SW 1271 (cell line): ENCODE measurements around the gene MMAB.

Source experiments
- DNase-seq, 2 experiments: peaks; one replicate each; lab custom pipeline; 2025; lab: John Stamatoyannopoulos, UW

The MMAB gene

GRCh38 chr12:109583733-109584132 lies 10.4 kb upstream of the MMAB start:
- DNase-seq = no peak

- DNase-seq = no peak
Measured at GRCh38 chr12:109582636-109583035, 9.3 kb upstream of the MMAB start.

DNA sequence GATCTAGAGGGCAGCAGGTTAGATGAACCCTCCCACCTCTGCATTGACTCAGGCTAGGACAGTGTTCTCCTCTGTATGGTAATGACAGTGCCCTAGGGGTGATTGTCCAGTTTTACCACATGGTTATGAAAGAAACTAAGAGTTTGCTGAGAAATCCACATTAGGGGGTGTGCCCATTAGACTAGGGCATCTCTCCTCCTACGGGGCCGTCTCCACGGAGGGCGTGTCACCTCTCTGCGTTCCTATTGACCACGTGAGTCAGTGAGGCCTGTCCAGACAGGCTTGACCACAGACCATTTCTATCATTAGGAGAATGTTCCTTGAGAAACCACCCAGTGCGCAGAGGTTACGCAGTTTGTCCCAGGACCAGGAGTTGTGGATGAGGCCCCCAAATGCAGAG lies 8.6 kb upstream of the MMAB start:
- no peak for DNase-seq

- no peak for DNase-seq
Measured at GRCh38 chr12:109581334-109581691, 8.0 kb upstream of the MMAB start.

GRCh38 chr12:109580684-109581333 lies 7.5 kb upstream of the MMAB start:
- no peak for DNase-seq

DNA sequence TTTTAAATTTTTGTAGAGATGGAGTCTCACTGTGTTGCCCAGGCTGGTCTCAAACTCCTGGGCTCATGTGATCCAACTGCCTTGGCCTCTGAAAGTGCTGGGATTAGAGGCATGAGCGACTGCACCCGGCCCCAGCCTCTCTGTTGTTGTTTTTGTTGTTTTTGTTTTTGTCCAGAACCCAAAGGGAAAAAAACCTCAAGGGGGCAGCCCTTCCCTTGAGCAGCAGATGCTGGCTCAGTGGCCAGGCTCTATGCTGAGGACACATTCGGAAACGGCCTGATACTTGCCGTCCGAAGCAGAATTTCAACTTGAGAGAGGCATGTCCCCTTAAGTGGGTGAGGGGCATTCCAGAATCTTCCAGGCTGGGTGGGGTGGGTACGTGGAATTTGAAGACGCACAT lies 7.0 kb upstream of the MMAB start:
- no peak for DNase-seq

- no peak for DNase-seq
Measured at GRCh38 chr12:109579639-109580038, 6.3 kb upstream of the MMAB start.

DNA sequence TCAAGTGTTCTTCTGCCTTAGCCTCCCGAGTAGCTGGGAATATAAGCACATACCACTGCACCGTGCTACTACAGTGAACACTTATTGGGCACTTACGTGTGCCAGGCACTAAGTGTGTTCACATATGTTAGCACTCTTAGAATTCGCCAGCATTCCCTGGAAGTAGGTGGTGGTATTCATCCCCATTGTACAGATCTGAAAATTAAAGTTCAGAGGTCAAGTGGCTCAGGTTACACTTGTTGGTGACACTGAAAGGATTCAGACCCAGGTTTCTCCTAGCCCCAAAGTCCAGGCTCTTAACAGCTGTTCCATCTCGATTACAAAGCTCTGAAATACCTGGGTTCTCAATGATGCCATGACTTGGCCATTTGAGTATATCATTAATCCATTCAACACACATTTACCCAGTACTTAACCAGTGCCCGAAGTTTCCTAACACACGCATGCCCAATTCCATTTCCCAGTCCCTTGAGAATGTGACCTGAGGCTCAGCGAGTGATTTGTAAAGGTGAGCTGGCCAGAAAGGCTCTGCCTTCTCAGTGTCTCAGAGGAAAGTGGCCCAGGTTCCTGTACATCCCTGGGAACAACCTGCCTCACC lies 5.1 kb upstream of the MMAB start:
- DNase-seq = no peak

GRCh38 chr12:109577311-109577710 lies 4.0 kb upstream of the MMAB start:
- no peak for DNase-seq

DNA sequence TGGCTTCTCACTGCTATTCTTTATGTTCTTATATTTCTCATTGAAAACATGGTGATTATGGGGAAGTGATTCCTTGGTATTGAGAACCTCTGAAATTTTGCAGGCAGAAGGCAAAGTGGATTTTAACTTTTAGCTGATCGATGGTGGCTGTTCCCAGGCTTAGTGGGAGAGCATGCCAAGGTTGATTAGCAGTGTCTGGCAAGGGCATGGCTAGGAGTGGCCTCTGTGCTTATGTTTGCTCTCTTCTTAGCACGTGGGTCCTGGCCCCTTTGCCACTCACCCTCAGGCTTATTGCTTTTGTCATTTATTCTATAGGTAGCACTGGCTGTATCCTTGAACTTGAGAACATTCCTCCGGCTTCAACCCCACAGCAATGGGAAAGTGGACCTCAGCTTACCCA lies 2.4 kb upstream of the MMAB start:
- no peak for DNase-seq

DNA sequence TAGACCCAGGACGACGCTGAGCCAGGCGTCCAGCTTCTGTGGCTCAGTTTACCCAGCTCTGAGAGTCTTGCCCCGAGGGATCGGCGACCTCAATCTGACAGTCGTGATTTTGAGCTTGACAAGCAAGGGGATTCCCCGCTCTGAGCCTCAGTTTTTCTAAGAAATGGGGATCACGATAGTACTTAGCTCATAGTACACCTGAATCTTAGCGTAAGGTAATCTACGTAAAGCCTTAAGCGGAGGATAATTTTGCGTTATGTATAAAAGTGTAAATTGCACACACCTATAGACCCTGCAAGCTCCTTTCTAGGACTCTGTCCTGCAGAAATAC lies 575 bp upstream of the MMAB start:
- no peak for DNase-seq

DNA sequence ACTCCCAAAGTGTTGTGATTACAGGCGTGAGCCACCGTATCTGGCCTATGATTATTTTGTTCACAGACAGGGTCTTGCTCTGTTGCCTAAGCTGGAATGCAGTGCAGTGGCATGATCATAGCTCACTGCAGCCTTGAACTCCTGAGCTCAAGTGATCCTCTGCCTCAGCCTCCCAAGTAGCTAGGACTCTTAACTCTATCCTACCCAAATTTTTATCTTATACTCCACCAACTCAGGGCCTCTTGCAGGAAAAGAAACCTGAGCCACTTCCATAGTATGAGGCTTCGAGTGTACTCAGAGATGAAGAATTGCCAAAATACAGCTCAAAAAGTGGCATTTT lies 828 bp downstream of the MMAB start:
- no peak for DNase-seq

- DNase-seq = no peak
Measured at GRCh38 chr12:109571773-109572505, 1.4 kb downstream of the MMAB start.

GRCh38 chr12:109568486-109568885 lies 4.8 kb downstream of the MMAB start:
- DNase-seq = no peak

GRCh38 chr12:109567967-109568366 lies 5.3 kb downstream of the MMAB start:
- no peak for DNase-seq

DNA sequence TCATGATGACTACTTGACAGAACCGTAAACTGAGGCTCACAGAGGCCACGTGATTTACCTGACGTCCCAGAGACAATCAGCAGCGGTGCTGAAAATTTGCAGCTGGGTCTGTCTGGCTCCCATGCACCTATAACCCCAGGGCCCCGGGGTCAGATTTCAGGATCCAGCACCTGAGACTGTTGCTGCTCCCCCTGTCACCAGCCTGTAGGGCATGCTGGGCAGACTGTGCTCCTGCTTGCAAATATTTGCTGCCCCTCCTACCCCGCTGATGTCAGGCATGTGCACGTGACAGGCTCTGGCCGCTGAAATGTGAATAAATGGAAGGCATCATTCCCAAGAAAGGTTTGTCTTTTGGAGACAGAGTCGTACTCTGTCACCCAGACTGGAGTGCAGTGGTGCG lies 6.0 kb downstream of the MMAB start:
- DNase-seq = no peak

- DNase-seq = no peak
Measured at GRCh38 chr12:109566424-109566823, 6.9 kb downstream of the MMAB start.

DNA sequence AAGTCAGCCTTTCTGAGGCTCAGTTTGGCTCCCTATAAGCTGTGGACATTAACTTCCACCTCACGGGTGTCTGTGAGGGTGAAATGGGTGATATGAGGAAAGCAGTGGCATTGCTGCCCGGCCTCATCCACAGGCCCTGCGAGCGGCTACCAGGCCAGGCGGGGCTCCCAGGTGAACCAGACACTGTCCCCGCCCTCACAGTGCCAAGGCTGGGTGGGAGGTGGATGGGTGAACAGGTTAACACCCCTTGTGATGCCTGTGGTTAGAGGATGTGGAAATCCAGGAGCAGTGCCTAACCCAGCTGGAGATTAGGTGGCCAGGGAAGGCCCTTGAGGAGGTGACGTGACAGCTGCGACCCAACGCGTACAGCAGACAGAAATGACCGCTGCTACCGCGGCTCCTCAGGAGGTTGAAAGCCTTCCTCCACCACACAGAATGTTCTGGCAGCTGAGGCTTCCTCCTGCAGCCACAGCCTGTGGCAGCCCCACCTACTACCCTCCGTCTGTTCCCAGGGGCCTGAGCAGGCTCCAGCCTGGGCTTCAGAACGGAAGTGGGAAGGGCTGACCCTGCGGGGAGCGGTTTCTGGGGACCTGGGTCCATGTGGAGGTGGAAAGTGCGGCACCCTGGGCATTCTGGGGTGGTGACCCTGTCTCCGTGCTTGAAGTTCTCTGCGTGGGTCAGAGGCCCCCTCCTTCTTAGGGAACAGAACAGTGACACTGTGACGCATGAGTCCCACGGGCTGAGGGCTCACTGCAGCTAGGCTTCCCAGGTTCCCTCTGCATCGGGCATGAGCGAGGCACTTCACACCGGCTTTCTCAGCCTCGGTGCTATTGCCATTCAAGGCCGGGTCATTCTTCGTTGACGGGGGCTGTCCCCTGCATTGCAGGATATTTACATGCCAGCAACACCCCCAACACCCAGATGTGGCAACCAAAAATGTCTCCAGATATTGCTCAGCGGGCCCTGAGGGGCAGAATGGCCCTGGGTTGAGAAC lies 9.7 kb downstream of the MMAB start:
- DNase-seq = no peak

DNA sequence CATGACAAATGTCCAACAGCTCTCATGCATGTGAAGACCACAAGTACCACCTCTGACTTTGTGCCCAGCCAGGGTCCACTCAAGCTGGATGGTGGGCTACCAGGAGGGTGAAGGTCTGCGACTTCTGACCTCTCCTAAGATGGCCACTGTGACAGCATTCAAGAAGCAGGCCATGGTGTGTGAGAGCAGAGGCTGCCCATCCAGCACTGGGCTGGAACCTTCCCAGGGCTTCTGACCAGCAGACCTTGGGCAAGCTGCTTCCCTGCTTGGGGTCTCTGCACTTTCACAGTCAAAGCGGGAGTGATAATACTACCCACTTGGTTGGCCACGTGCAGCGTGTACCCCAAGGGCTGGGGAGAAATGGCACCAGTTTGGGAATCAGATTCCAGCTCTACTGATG lies 10.4 kb downstream of the MMAB start:
- no peak for DNase-seq

DNA sequence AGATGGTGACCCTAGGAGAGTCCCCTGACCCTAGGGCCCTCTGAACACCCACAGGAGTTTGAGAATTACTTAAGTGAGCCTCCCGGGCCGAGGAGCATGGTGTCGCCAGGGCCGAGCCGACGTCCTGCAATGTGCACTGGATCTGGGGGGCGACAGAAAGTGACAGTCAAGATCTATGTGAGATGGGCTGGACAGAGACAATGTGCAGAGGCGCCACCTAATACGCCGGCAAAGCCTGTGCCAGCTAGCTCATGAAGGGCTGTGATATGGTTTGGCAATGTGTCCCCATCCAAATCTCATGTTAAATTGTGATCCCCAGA lies 11.6 kb downstream of the MMAB start:
- no peak for DNase-seq

DNA sequence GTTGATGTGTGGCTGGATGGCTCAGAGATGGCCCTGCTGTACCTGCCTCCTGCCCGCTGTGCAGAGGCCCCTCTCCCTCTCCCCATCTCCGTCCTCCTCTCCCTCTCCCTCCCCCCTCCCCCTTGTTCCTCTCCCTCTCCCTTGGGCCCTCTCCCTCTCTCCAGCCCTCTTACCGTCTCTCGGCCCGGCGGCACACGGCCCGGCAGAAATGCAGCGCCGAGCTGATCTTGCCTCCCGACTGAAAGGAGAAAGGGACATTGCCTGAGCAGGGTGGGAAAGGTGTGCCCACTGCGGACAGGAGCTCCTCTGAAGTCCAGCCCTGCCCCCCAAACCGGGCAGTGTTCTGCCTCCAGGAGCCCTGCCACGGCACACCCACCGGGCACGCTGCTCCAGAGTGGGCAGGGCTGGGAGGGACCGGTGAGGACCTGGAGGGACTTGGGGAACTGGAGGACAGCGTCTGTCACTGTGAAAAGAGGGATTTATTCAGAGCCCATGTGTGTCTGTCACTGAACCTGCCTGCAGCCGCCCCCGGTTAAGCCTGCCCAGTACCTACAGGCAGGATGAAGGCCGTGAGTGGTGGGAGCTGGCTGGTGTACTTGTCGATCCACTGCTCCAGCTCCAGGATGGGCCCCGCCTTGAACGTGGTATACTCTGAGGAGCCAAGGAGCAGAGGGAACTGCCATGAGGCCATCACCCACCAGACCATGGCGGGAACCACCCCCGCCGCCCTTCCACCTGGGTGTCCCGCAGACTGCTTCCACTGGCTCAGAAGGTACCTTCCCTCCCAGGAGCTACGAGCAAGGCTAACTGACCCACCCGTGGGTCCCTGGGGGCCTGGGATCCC lies 12.2 kb downstream of the MMAB start:
- DNase-seq = no peak

DNA sequence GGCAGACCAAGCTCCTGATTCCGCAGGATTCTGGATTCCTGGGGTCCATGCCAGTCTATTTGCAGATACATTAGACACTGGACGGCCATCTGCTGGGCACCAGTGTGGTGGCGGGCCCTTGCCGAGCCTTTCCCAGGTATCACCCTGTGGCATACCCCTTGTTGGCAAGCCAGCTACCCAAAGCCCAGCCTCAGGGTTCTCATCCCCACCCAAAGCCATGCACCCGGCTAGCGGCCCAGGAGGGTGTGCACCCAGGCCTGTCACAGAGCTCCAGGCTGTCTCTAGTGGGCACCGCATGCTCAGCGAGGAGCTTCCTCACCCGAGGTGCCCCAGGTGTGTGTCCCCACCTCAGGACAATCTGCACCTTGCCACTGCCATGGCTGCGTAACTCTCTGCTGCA lies 13.7 kb downstream of the MMAB start:
- DNase-seq = no peak
